GM12878 (cell line): ENCODE measurements around the gene PGC. TPM values are rescaled to one million over a fixed set of nuclear protein-coding genes. Genes with fewer than 3 reads are reported as not detected.

ENCODE experiments used
- FOXM1 ChIP-seq: IDR thresholded peaks from 2 replicates; pipeline ENCODE4 v1.6.1; 2012; ENCODE audit warnings: low read depth, mild to moderate bottlenecking, inconsistent platforms, low read length, moderate library complexity
- GABPA ChIP-seq: IDR thresholded peaks from 2 replicates; pipeline ENCODE4 v1.6.1; 2014; ENCODE audit warnings: antibody characterized with exemption, low read depth, mild to moderate bottlenecking, inconsistent platforms
- HDAC2 ChIP-seq: fragments of 200-600 bp; sonication (generic); IDR thresholded peaks from 2 replicates; pipeline ENCODE4 v1.6.1; 2017
- IKZF1 ChIP-seq: fragments of 450-650 bp; conservative IDR thresholded peaks from 2 replicates; pipeline ENCODE4 v1.6.1; 2017; ENCODE audit warnings: antibody characterized with exemption, mild to moderate bottlenecking
- IKZF2 ChIP-seq, 2 experiments: fragments of 450-650 bp; IDR thresholded peaks; 2 replicates each; pipeline ENCODE4 v1.6.1; 2017; ENCODE audit warnings: mild to moderate bottlenecking in 2 of 2, moderate library complexity in 2 of 2
- MYC ChIP-seq: IDR thresholded peaks from 2 replicates; pipeline ENCODE4 v1.6.1; 2011; ENCODE audit warnings: mild to moderate bottlenecking, low read length, moderate library complexity, inconsistent platforms; ENCODE audit not compliant: insufficient read depth, insufficient replicate concordance, insufficient read length, severe bottlenecking
- NFYA ChIP-seq: IDR thresholded peaks from 2 replicates; pipeline ENCODE4 v1.6.1; 2011; ENCODE audit warnings: low read depth, mild to moderate bottlenecking, low read length, improper control_type of control experiment, borderline replicate concordance
- NR2C2 ChIP-seq: IDR thresholded peaks from 2 replicates; pipeline ENCODE4 v1.6.1; 2011; ENCODE audit warnings: borderline replicate concordance, low read depth; ENCODE audit not compliant: control insufficient read depth, insufficient read length
- RB1 ChIP-seq: fragments of 450-650 bp; formaldehyde crosslinking; IDR thresholded peaks from 2 replicates; pipeline ENCODE4 v1.6.1; 2017; ENCODE audit warnings: mild to moderate bottlenecking, borderline replicate concordance
- SMAD1 ChIP-seq: fragments of 450-650 bp; IDR thresholded peaks from 2 replicates; pipeline ENCODE4 v1.6.1; 2018; ENCODE audit warnings: mild to moderate bottlenecking, low read depth; ENCODE audit not compliant: partially characterized antibody
- SMAD5 ChIP-seq: IDR thresholded peaks from 2 replicates; pipeline ENCODE4 v1.6.1; 2016; ENCODE audit warnings: antibody characterized with exemption, low read depth
- SPI1 ChIP-seq: IDR thresholded peaks from 2 replicates; pipeline ENCODE4 v1.6.1; 2011; ENCODE audit warnings: low read depth, mild to moderate bottlenecking, low read length, moderate library complexity, borderline replicate concordance; ENCODE audit not compliant: insufficient read depth
- SUZ12 ChIP-seq: fragments of 200-600 bp; sonication (generic); IDR thresholded peaks from one replicate; pipeline ENCODE4 v1.6.1; 2018; ENCODE audit warnings: antibody characterized with exemption, mild to moderate bottlenecking; ENCODE audit not compliant: unreplicated experiment
- ZNF384 ChIP-seq: IDR thresholded peaks from 2 replicates; pipeline ENCODE4 v1.6.1; 2012; ENCODE audit warnings: low read depth, mild to moderate bottlenecking, low read length, improper control_type of control experiment, borderline replicate concordance
- polyA plus RNA-seq, 11 experiments: library from polyadenylated mRNA; depleted of rRNA in 4 of 11; unstranded in 6 of 11; stranded (reverse) in 5 of 11; fragments of >200 nt; fragmentation: Nextera tagmentation in 4 of 11; fragmentation: Illumina TruSeq in 1 of 11; extraction: Ambion mirVana in 4 of 11; extraction: Trizol in 1 of 11; gene quantifications; 1 replicate in 1 of 11; 2 replicates in 10 of 11; pipeline versions ENCODE4 v1.2.1 to v1.2.3, GENCODE V29; 2011 to 2016; ENCODE audit warnings: inconsistent platforms in 2 of 11, missing spikeins in 2 of 11, low read depth in 1 of 11
- total RNA-seq, 4 experiments: library from RNA; depleted of rRNA in 3 of 4; stranded (reverse); fragments of >200 nt in 3 of 4; fragmentation: Illumina TruSeq in 1 of 4; extraction: Trizol in 1 of 4; gene quantifications; 2 replicates each; pipeline versions ENCODE4 v1.2.1 to v1.2.3, GENCODE V29; 2013 to 2021
- TF ChIP-seq, protein P1 (sequence below), 3 experiments: IDR thresholded peaks in 2 of 3; conservative IDR thresholded peaks in 1 of 3; 2 replicates each; pipeline ENCODE4 v1.5.1; 2011; ENCODE audit warnings: low read depth in 3 of 3, low read length in 3 of 3, mild to moderate bottlenecking in 3 of 3, control low read depth in 2 of 3, moderate library complexity in 2 of 3, inconsistent platforms in 1 of 3, mixed read lengths in 1 of 3; ENCODE audit not compliant: control insufficient read depth in 2 of 3, insufficient read depth in 1 of 3; ENCODE audit errors: extremely low read depth in 1 of 3
- TF ChIP-seq, protein P2 (sequence below): fragments of 450-650 bp; IDR thresholded peaks from 2 replicates; pipeline ENCODE4 v1.6.1; 2018; ENCODE audit warnings: mild to moderate bottlenecking, low read depth, moderate library complexity; ENCODE audit not compliant: partially characterized antibody
- TF ChIP-seq, protein P3 (sequence below): fragments of 450-650 bp; conservative IDR thresholded peaks from 2 replicates; pipeline ENCODE4 v1.6.1; 2017; ENCODE audit warnings: mild to moderate bottlenecking, moderate library complexity
- TF ChIP-seq, protein P4 (sequence below): fragments of 450-650 bp; IDR thresholded peaks from 2 replicates; pipeline ENCODE4 v1.6.1; 2017; ENCODE audit warnings: antibody characterized with exemption, mild to moderate bottlenecking, moderate library complexity

Gene PGC
- total and polyA plus RNA-seq, 10 of the 15 experiments (the other 5 are each of a cell fraction or from before 2014, with no cell fraction given), result 0.26 TPM; not detected in 9

DNA sequence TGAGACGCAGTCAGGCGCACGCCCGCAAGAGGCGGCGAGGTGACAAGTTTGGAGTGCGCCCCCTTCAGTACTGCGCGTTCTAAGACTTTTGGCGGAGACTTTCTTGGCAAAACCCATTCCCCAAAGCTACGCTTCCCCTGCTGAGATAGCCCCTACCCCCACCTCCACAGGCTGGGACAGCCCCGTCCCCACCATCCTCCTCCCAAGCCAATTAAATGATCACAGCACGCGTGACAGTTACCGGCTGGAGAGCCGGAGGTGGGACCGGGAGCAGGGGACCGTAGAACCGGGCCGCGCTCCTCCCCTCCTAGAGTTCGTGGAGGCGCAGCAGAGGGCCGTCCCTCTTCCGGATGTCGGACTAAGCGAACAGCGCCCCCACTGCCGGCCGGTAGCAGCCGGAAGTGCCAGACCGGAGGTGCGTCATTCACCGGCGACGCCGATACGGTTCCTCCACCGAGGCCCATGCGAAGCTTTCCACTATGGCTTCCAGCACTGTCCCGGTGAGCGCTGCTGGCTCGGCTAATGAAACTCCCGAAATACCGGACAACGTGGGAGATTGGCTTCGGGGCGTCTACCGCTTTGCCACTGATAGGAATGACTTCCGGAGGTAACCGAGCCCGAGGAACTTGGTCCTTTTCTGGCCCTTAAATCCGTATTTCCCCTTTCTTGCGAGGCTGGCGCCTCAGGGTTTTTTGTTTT is 40.2 kb upstream of the PGC start, which contains the start of gene TOMM6 (continued):
- TF ChIP-seq, protein P1, sequence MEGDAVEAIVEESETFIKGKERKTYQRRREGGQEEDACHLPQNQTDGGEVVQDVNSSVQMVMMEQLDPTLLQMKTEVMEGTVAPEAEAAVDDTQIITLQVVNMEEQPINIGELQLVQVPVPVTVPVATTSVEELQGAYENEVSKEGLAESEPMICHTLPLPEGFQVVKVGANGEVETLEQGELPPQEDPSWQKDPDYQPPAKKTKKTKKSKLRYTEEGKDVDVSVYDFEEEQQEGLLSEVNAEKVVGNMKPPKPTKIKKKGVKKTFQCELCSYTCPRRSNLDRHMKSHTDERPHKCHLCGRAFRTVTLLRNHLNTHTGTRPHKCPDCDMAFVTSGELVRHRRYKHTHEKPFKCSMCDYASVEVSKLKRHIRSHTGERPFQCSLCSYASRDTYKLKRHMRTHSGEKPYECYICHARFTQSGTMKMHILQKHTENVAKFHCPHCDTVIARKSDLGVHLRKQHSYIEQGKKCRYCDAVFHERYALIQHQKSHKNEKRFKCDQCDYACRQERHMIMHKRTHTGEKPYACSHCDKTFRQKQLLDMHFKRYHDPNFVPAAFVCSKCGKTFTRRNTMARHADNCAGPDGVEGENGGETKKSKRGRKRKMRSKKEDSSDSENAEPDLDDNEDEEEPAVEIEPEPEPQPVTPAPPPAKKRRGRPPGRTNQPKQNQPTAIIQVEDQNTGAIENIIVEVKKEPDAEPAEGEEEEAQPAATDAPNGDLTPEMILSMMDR (IDR thresholded peaks at IDR 0.05 in 2 of 3, conservative IDR thresholded peaks at IDR 0.05 in 1 of 3; ENCODE audit: control insufficient read depth in 2 of 3, extremely low read depth in 1 of 3, insufficient read depth in 1 of 3, low read depth in 3 of 3, low read length in 3 of 3), result peak; percentile 84 to 89 (median 88)
- TF ChIP-seq NR2C2 (no peak), NFYA (no peak), SUZ12 (no peak), FOXM1 (0 out of 2 replicates have a peak, but pooled peaks have one; percentile 44), ZNF384 (no peak), GABPA (peak; percentile 96), SMAD1 (peak; percentile 71), SMAD5 (peak; percentile 76; the same call in 1 of the 2 replicates), IKZF2 (IDR thresholded peaks at IDR 0.05) (peak; percentile 57 to 65; a peak in 3 of 4 replicates), SPI1 (peak; percentile 43; the same call in 1 of the 2 replicates), RB1 (peak; percentile 28; the same call in 1 of the 2 replicates), IKZF1 (peak; percentile 77), HDAC2 (no peak), MYC (peak; percentile 81)
- TF ChIP-seq, protein P2, sequence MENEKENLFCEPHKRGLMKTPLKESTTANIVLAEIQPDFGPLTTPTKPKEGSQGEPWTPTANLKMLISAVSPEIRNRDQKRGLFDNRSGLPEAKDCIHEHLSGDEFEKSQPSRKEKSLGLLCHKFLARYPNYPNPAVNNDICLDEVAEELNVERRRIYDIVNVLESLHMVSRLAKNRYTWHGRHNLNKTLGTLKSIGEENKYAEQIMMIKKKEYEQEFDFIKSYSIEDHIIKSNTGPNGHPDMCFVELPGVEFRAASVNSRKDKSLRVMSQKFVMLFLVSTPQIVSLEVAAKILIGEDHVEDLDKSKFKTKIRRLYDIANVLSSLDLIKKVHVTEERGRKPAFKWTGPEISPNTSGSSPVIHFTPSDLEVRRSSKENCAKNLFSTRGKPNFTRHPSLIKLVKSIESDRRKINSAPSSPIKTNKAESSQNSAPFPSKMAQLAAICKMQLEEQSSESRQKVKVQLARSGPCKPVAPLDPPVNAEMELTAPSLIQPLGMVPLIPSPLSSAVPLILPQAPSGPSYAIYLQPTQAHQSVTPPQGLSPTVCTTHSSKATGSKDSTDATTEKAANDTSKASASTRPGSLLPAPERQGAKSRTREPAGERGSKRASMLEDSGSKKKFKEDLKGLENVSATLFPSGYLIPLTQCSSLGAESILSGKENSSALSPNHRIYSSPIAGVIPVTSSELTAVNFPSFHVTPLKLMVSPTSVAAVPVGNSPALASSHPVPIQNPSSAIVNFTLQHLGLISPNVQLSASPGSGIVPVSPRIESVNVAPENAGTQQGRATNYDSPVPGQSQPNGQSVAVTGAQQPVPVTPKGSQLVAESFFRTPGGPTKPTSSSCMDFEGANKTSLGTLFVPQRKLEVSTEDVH, result peak; percentile 74
- TF ChIP-seq, protein P3, sequence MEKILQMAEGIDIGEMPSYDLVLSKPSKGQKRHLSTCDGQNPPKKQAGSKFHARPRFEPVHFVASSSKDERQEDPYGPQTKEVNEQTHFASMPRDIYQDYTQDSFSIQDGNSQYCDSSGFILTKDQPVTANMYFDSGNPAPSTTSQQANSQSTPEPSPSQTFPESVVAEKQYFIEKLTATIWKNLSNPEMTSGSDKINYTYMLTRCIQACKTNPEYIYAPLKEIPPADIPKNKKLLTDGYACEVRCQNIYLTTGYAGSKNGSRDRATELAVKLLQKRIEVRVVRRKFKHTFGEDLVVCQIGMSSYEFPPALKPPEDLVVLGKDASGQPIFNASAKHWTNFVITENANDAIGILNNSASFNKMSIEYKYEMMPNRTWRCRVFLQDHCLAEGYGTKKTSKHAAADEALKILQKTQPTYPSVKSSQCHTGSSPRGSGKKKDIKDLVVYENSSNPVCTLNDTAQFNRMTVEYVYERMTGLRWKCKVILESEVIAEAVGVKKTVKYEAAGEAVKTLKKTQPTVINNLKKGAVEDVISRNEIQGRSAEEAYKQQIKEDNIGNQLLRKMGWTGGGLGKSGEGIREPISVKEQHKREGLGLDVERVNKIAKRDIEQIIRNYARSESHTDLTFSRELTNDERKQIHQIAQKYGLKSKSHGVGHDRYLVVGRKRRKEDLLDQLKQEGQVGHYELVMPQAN, result peak; percentile 75; the same call in 1 of the 2 replicates
- TF ChIP-seq, protein P4, sequence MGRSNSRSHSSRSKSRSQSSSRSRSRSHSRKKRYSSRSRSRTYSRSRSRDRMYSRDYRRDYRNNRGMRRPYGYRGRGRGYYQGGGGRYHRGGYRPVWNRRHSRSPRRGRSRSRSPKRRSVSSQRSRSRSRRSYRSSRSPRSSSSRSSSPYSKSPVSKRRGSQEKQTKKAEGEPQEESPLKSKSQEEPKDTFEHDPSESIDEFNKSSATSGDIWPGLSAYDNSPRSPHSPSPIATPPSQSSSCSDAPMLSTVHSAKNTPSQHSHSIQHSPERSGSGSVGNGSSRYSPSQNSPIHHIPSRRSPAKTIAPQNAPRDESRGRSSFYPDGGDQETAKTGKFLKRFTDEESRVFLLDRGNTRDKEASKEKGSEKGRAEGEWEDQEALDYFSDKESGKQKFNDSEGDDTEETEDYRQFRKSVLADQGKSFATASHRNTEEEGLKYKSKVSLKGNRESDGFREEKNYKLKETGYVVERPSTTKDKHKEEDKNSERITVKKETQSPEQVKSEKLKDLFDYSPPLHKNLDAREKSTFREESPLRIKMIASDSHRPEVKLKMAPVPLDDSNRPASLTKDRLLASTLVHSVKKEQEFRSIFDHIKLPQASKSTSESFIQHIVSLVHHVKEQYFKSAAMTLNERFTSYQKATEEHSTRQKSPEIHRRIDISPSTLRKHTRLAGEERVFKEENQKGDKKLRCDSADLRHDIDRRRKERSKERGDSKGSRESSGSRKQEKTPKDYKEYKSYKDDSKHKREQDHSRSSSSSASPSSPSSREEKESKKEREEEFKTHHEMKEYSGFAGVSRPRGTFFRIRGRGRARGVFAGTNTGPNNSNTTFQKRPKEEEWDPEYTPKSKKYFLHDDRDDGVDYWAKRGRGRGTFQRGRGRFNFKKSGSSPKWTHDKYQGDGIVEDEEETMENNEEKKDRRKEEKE, result no peak
